Activated CD4-positive, CD25-positive, alpha-beta regulatory T cell treated with anti-CD3 and anti-CD28 coated beads, Interleukin-2, amount 50 U/mL, for 72 hours (primary cell): ENCODE measurements around the gene SORD.

Source experiments
- DNase-seq: peaks from one replicate; pipeline ENCODE4 v3.0.0; 2021

The SORD gene

GRCh38 chr15:45118131-45118588 is 95.2 kb downstream of the SORD start:
- DNase-seq = peak; percentile 73

GRCh38 chr15:45118996-45119395 is 96.0 kb downstream of the SORD start:
- no peak for DNase-seq

- DNase-seq = no peak
Measured at GRCh38 chr15:45120081-45120972, 97.3 kb downstream of the SORD start.

- DNase-seq = no peak
Measured at GRCh38 chr15:45121020-45121419, 98.0 kb downstream of the SORD start.

- no peak for DNase-seq
Measured at GRCh38 chr15:45121706-45122417, 98.9 kb downstream of the SORD start.

GRCh38 chr15:45122719-45123118 is 99.7 kb downstream of the SORD start:
- DNase-seq = no peak

- no peak for DNase-seq
Measured at GRCh38 chr15:45123397-45123796, 100.4 kb downstream of the SORD start.

GRCh38 chr15:45126535-45127158 is 103.7 kb downstream of the SORD start:
- no peak for DNase-seq
